Kidney epithelial cell (primary cell): ENCODE data around the gene KCNJ16. TPM values are rescaled to one million over a fixed set of nuclear protein-coding genes. Genes with fewer than 3 reads are reported as not detected.

ENCODE experiments used
- DNase-seq: peaks from one replicate; pipeline ENCODE4 v3.0.0-alpha.2; 2010; ENCODE audit warnings: low read depth
- H3K27me3 ChIP-seq: 2 replicates; pipeline ENCODE4 v1.6.0; 2011; ENCODE audit warnings: low read length; ENCODE audit not compliant: control insufficient read depth, insufficient read depth
- H3K36me3 ChIP-seq: 2 replicates; pipeline ENCODE4 v1.5.1; 2011; ENCODE audit warnings: low read length; ENCODE audit not compliant: control insufficient read depth, insufficient read depth
- H3K4me3 ChIP-seq: 2 replicates; pipeline ENCODE4 v1.5.1; 2011; ENCODE audit warnings: low read depth, mild to moderate bottlenecking, control low read depth, low read length
- CTCF ChIP-seq: IDR thresholded peaks from 2 replicates; pipeline ENCODE4 v1.5.1; 2011; ENCODE audit warnings: mild to moderate bottlenecking, moderate library complexity, low read length, control low read depth, inconsistent platforms; ENCODE audit not compliant: insufficient read depth, poor library complexity, severe bottlenecking
- total RNA-seq: library from RNA; depleted of rRNA; stranded (reverse); fragments of >200 nt; gene quantifications from 2 replicates; pipeline ENCODE4 v1.2.3, GENCODE V29; 2015

Gene KCNJ16
- total RNA-seq = 4.1 and 4.7 TPM in 2 replicates

GRCh38 chr17:70074956-70075355, at the start of gene KCNJ16:
TSS of gene KCNJ16 (plus strand) at chr17:70075225. CDS start at chr17:70132088, 56,863 bp downstream.
- Histone ChIP-seq H3K27me3 (no peaks in the 10 kb centered on the region), H3K36me3 (no peaks in the 10 kb centered on the region), H3K4me3 (peak within 1 kb of the TSS; percentile 50)
- peak; percentile 99 for DNase-seq
- no peak for TF ChIP-seq CTCF

GRCh38 chr17:70028397-70028796, 46.6 kb upstream of the KCNJ16 start:
- H3K27me3 ChIP-seq = no peaks in the 10 kb centered on the region
- DNase-seq = no peak
- no peaks in the 10 kb centered on the region for H3K36me3 ChIP-seq
- H3K4me3 ChIP-seq = no peak overlapping the region
- no peak for TF ChIP-seq CTCF

GRCh38 chr17:70028978-70029767, 45.9 kb upstream of the KCNJ16 start:
- no peak for DNase-seq
- H3K4me3 ChIP-seq = no peak overlapping the region
- H3K27me3 ChIP-seq = no peaks in the 10 kb centered on the region
- TF ChIP-seq CTCF = no peak
- no peaks in the 10 kb centered on the region for H3K36me3 ChIP-seq

GRCh38 chr17:70030371-70030770, 44.7 kb upstream of the KCNJ16 start:
- Histone ChIP-seq H3K27me3 (no peaks in the 10 kb centered on the region), H3K4me3 (no peak overlapping the region), H3K36me3 (no peaks in the 10 kb centered on the region)
- TF ChIP-seq CTCF = no peak
- DNase-seq = no peak

- Histone ChIP-seq H3K27me3 (no peaks in the 10 kb centered on the region), H3K36me3 (no peaks in the 10 kb centered on the region), H3K4me3 (no peak overlapping the region)
- DNase-seq = no peak
- no peak for TF ChIP-seq CTCF
Measured at GRCh38 chr17:70031341-70031740, 43.7 kb upstream of the KCNJ16 start.

- Histone ChIP-seq H3K27me3 (no peaks in the 10 kb centered on the region), H3K4me3 (no peak overlapping the region), H3K36me3 (no peaks in the 10 kb centered on the region)
- DNase-seq = no peak
- no peak for TF ChIP-seq CTCF
Measured at GRCh38 chr17:70033165-70033564, 41.9 kb upstream of the KCNJ16 start.
